Liver (tissue), 9 donors: Measurements from ENCODE around the gene DEFB113. TPM values are rescaled to one million over a fixed set of nuclear protein-coding genes. Genes with fewer than 3 reads are reported as not detected.

ENCODE experiments used
- DNase-seq: peaks from one replicate; pipeline ENCODE4 v3.0.0-alpha.2; 2017; ENCODE audit warnings: low spot score
- H3K27ac ChIP-seq, 2 donors: one replicate each; pipeline ENCODE4 v1.7.0; 2013; ENCODE audit warnings: inconsistent platforms in 2 of 2, low read length in 2 of 2, control low read depth in 1 of 2, low read depth in 1 of 2, mild to moderate bottlenecking in 1 of 2
- H3K27me3 ChIP-seq, 4 donors: one replicate each; pipeline versions ENCODE4 v1.6.1 to v1.7.0; 2013; ENCODE audit warnings: low read length in 3 of 4, inconsistent platforms in 1 of 4, mild to moderate bottlenecking in 1 of 4, moderate library complexity in 1 of 4; ENCODE audit not compliant: control insufficient read depth in 4 of 4, insufficient read depth in 4 of 4
- H3K36me3 ChIP-seq, 4 donors: one replicate each; pipeline versions ENCODE4 v1.6.1 to v1.7.0; 2013; ENCODE audit warnings: low read length in 3 of 4, mild to moderate bottlenecking in 3 of 4, low read depth in 1 of 4, moderate library complexity in 1 of 4; ENCODE audit not compliant: control insufficient read depth in 4 of 4, insufficient read depth in 3 of 4
- H3K4me1 ChIP-seq, 4 donors: one replicate each; pipeline versions ENCODE4 v1.6.1 to v1.7.0; 2013; ENCODE audit warnings: low read length in 3 of 4, mild to moderate bottlenecking in 3 of 4, moderate library complexity in 1 of 4; ENCODE audit not compliant: control insufficient read depth in 4 of 4, insufficient read depth in 4 of 4
- H3K4me3 ChIP-seq, 3 donors: one replicate each; pipeline versions ENCODE4 v1.6.1 to v1.7.0; 2013; ENCODE audit warnings: low read length in 3 of 3, control low read depth in 1 of 3, low read depth in 1 of 3, mild to moderate bottlenecking in 1 of 3
- H3K9ac ChIP-seq, 2 donors: one replicate each; pipeline ENCODE4 v1.7.0; 2013; ENCODE audit warnings: low read length in 2 of 2, mild to moderate bottlenecking in 2 of 2, moderate library complexity in 2 of 2, control low read depth in 1 of 2, low read depth in 1 of 2
- H3K9me3 ChIP-seq, 4 donors: one replicate each; pipeline versions ENCODE4 v1.6.1 to v1.7.0; 2013; ENCODE audit warnings: low read length in 3 of 4; ENCODE audit not compliant: control insufficient read depth in 4 of 4
- ATF3 ChIP-seq: IDR thresholded peaks from 2 replicates; pipeline ENCODE4 v1.6.1; 2016; ENCODE audit warnings: antibody characterized with exemption
- CTCF ChIP-seq: fragments of 150-350 bp; IDR thresholded peaks from 2 replicates; pipeline ENCODE4 v1.5.1; 2017; ENCODE audit warnings: improper control_type of control experiment, low read depth, low read length; ENCODE audit not compliant: missing input control
- EGR1 ChIP-seq, 2 donors: IDR thresholded peaks; 2 replicates each; pipeline ENCODE4 v1.6.1; 2016 to 2018; ENCODE audit warnings: antibody characterized with exemption in 2 of 2, low read depth in 2 of 2
- FOXA1 ChIP-seq: IDR thresholded peaks from 2 replicates; pipeline ENCODE4 v1.6.1; 2016; ENCODE audit warnings: antibody characterized with exemption
- FOXA2 ChIP-seq: IDR thresholded peaks from 2 replicates; pipeline ENCODE4 v1.6.1; 2016; ENCODE audit warnings: antibody characterized with exemption
- GABPA ChIP-seq, 2 donors: IDR thresholded peaks in 1 of 2; conservative IDR thresholded peaks in 1 of 2; 2 replicates each; pipeline ENCODE4 v1.6.1; 2016; ENCODE audit warnings: antibody characterized with exemption in 2 of 2, mild to moderate bottlenecking in 1 of 2, moderate library complexity in 1 of 2
- HNF4A ChIP-seq, 2 donors: conservative IDR thresholded peaks; 2 replicates each; pipeline ENCODE4 v1.6.1; 2016; ENCODE audit warnings: antibody characterized with exemption in 2 of 2, mild to moderate bottlenecking in 2 of 2
- HNF4G ChIP-seq: IDR thresholded peaks from 2 replicates; pipeline ENCODE4 v1.6.1; 2016; ENCODE audit warnings: antibody characterized with exemption
- JUND ChIP-seq, 2 donors: IDR thresholded peaks; 2 replicates each; pipeline ENCODE4 v1.6.1; 2016; ENCODE audit warnings: antibody characterized with exemption in 2 of 2
- MAX ChIP-seq: IDR thresholded peaks from 2 replicates; pipeline ENCODE4 v1.6.1; 2016; ENCODE audit warnings: antibody characterized with exemption
- NR2F2 ChIP-seq: IDR thresholded peaks from 2 replicates; pipeline ENCODE4 v1.6.1; 2016; ENCODE audit warnings: antibody characterized with exemption
- RAD21 ChIP-seq, 2 donors: IDR thresholded peaks; 2 replicates each; pipeline ENCODE4 v1.6.1; 2016; ENCODE audit warnings: antibody characterized with exemption in 2 of 2, mild to moderate bottlenecking in 2 of 2
- REST ChIP-seq: IDR thresholded peaks from 2 replicates; pipeline ENCODE4 v1.6.1; 2016; ENCODE audit warnings: antibody characterized with exemption, mild to moderate bottlenecking
- RXRA ChIP-seq, 2 donors: IDR thresholded peaks; 2 replicates each; pipeline ENCODE4 v1.6.1; 2017 to 2018; ENCODE audit warnings: antibody characterized with exemption in 2 of 2, mild to moderate bottlenecking in 1 of 2
- SP1 ChIP-seq: IDR thresholded peaks from 2 replicates; pipeline ENCODE4 v1.6.1; 2018; ENCODE audit warnings: antibody characterized with exemption, mild to moderate bottlenecking
- TAF1 ChIP-seq: conservative IDR thresholded peaks from 2 replicates; pipeline ENCODE4 v1.6.1; 2016; ENCODE audit warnings: antibody characterized with exemption, mild to moderate bottlenecking
- YY1 ChIP-seq: IDR thresholded peaks from 2 replicates; pipeline ENCODE4 v1.6.1; 2016; ENCODE audit warnings: antibody characterized with exemption, mild to moderate bottlenecking
- ZBTB33 ChIP-seq: IDR thresholded peaks from 2 replicates; pipeline ENCODE4 v1.6.1; 2016; ENCODE audit warnings: antibody characterized with exemption
- WGBS: extraction: QIAGEN DNeasy Blood & Tissue Kit; methylation state at CpG from one replicate; pipeline ENCODE4 v1.1.7; 2013; 5-methylcytosine and 5-hydroxymethylcytosine counted together
- polyA plus RNA-seq, 2 donors: library from polyadenylated mRNA; stranded (reverse) in 1 of 2; unstranded in 1 of 2; fragments of 200-250 nt in 1 of 2; fragments of >200 nt in 1 of 2; fragmentation: Nextera tagmentation in 1 of 2; extraction: Ambion mirVana in 1 of 2; gene quantifications; one replicate each; pipeline versions ENCODE4 v1.2.1 to v1.2.3, GENCODE V29; 2013 to 2015
- total RNA-seq, 2 donors: library from RNA; depleted of rRNA; stranded (reverse); fragments of >200 nt; gene quantifications; one replicate each; pipeline ENCODE4 v1.2.3, GENCODE V29; 2014
- donor health status: healthy.
- donor health status: healthy.
- donor health status: healthy.
- donor health status: healthy.
- donor health status: healthy.

The DEFB113 gene
- total and polyA plus RNA-seq, 4 donors: not detected

GRCh38 chr6:49988900-49989299 is 19.5 kb upstream of the DEFB113 start:
- TF ChIP-seq REST (no peak), GABPA (IDR thresholded peaks at IDR 0.05 in 1 of 2, conservative IDR thresholded peaks at IDR 0.05 in 1 of 2) (no peak), HNF4A (conservative IDR thresholded peaks at IDR 0.05) (no peak), HNF4G (no peak), FOXA2 (no peak), RXRA (IDR thresholded peaks at IDR 0.05) (no peak), SP1 (no peak), RAD21 (IDR thresholded peaks at IDR 0.05) (no peak), EGR1 (IDR thresholded peaks at IDR 0.05; ENCODE audit: low read depth in 2 of 2) (no peak), ATF3 (no peak), FOXA1 (no peak)
- no peak for DNase-seq
- Histone ChIP-seq H3K27me3 (no peaks in the 10 kb centered on the region), H3K36me3 (no peaks in the 10 kb centered on the region), H3K9ac (no peak overlapping the region), H3K4me3 (no peak overlapping the region), H3K27ac (no peak overlapping the region), H3K4me1 (no peaks in the 10 kb centered on the region), H3K9me3 (no peaks in the 10 kb centered on the region)
- WGBS: 74% methylated on average over 2 of the region's 2 CpGs

GRCh38 chr6:49987749-49988148 is 18.3 kb upstream of the DEFB113 start:
- H3K36me3 ChIP-seq: no peaks in the 10 kb centered on the region
- no peaks in the 10 kb centered on the region for H3K4me1 ChIP-seq
- no peaks in the 10 kb centered on the region for H3K9me3 ChIP-seq
- H3K9ac ChIP-seq: no peak overlapping the region
- no peak for DNase-seq
- H3K4me3 ChIP-seq: no peak overlapping the region
- H3K27me3 ChIP-seq: no peaks in the 10 kb centered on the region
- H3K27ac ChIP-seq: no peak overlapping the region
- TF ChIP-seq GABPA (IDR thresholded peaks at IDR 0.05 in 1 of 2, conservative IDR thresholded peaks at IDR 0.05 in 1 of 2) (no peak), JUND (IDR thresholded peaks at IDR 0.05) (no peak), CTCF (no peak), MAX (no peak), RAD21 (IDR thresholded peaks at IDR 0.05) (no peak), HNF4G (no peak), ZBTB33 (no peak), FOXA1 (no peak), HNF4A (conservative IDR thresholded peaks at IDR 0.05) (no peak), FOXA2 (no peak), REST (no peak), EGR1 (IDR thresholded peaks at IDR 0.05; ENCODE audit: low read depth in 2 of 2) (no peak), YY1 (no peak), NR2F2 (no peak), RXRA (IDR thresholded peaks at IDR 0.05) (no peak), ATF3 (no peak), TAF1 (no peak), SP1 (no peak)
- 95% methylated on average over 2 of the region's 2 CpGs for WGBS
